ENCODE data around the gene SHPK.

SHPK gene

GRCh38 chr17:3636154-3636907 is at the start of gene SHPK, which contains the start of gene CTNS:
Gene SHPK, minus strand, starts transcription at chr17:3636250. Its CDS starts 31 bp downstream, at chr17:3636219.
Gene CTNS, plus strand, starts transcription at chr17:3636760. Its CDS starts 3,447 bp downstream, at chr17:3640207.
- peak; percentile 95 for DNase-seq

- DNase-seq: no peak
Measured at GRCh38 chr17:3685174-3685573, 49.1 kb upstream of the SHPK start.

GRCh38 chr17:3683054-3683511 is 47.0 kb upstream of the SHPK start:
- DNase-seq: peak; percentile 65

- no peak for DNase-seq
Measured at GRCh38 chr17:3682033-3682432, 46.0 kb upstream of the SHPK start.

- no peak for DNase-seq
Measured at GRCh38 chr17:3681565-3681964, 45.5 kb upstream of the SHPK start.

GRCh38 chr17:3681057-3681456 is 45.0 kb upstream of the SHPK start:
- no peak for DNase-seq

GRCh38 chr17:3679531-3680126 is 43.6 kb upstream of the SHPK start:
- no peak for DNase-seq

- DNase-seq: no peak
Measured at GRCh38 chr17:3678821-3679530, 42.9 kb upstream of the SHPK start.

GRCh38 chr17:3678095-3678820 is 42.2 kb upstream of the SHPK start:
- DNase-seq: no peak

GRCh38 chr17:3675886-3676285 is 39.8 kb upstream of the SHPK start:
- DNase-seq: no peak

GRCh38 chr17:3672571-3672970 is 36.5 kb upstream of the SHPK start:
- no peak for DNase-seq

GRCh38 chr17:3669548-3669947 is 33.5 kb upstream of the SHPK start:
- DNase-seq: no peak

GRCh38 chr17:3669085-3669347 is 33.0 kb upstream of the SHPK start:
- no peak for DNase-seq

GRCh38 chr17:3668279-3669084 is 32.4 kb upstream of the SHPK start, which contains the start of the genes EMC6 and TAX1BP3:
Gene EMC6, plus strand, starts transcription at chr17:3668812. Its CDS starts 335 bp downstream, at chr17:3669147.
Gene TAX1BP3, minus strand, starts transcription at chr17:3668578. Its CDS starts 52 bp downstream, at chr17:3668526.
- DNase-seq: peak; percentile 98

- no peak for DNase-seq
Measured at GRCh38 chr17:3667366-3668278, 31.6 kb upstream of the SHPK start.

GRCh38 chr17:3666516-3666915 is 30.5 kb upstream of the SHPK start:
- no peak for DNase-seq

- no peak for DNase-seq
Measured at GRCh38 chr17:3665834-3666233, 29.8 kb upstream of the SHPK start.

- no peak for DNase-seq
Measured at GRCh38 chr17:3663102-3664011, 27.3 kb upstream of the SHPK start.

- no peak for DNase-seq
Measured at GRCh38 chr17:3660311-3660891, 24.4 kb upstream of the SHPK start.

Measured in stimulated activated CD4-positive, alpha-beta T cell treated with anti-CD3 and anti-CD28 coated beads, Interleukin-4, amount 100 ng/mL, for 24 hours (primary cell).